ENCODE data around the gene CCDC192.

The CCDC192 gene

GRCh38 chr5:127961006-127961762 is 258.0 kb downstream of the CCDC192 start:
- H4K20me1 ChIP-seq (ENCODE audit: control insufficient read depth, insufficient read depth, low read depth, low read length) = no peaks in the 10 kb centered on the region
- H3K4me2 ChIP-seq (ENCODE audit: low read length) = peak overlapping the region; percentile 60
- no peak overlapping the region; the same call in 1 of the 2 replicates for H3K27ac ChIP-seq (ENCODE audit: low read depth, low read length)
- peaks cover 33% of the 10 kb centered on the region for H3K4me1 ChIP-seq (ENCODE audit: control insufficient read depth, low read length)
- no peaks in the 10 kb centered on the region for H3K9me2 ChIP-seq (replicated peaks; ENCODE audit: control insufficient read depth, low read length)
- H3K36me3 ChIP-seq (ENCODE audit: control insufficient read depth, low read length) = no peaks in the 10 kb centered on the region; the same call in 1 of the 2 replicates
- peak overlapping the region; percentile 26 for H3K4me3 ChIP-seq (ENCODE audit: low read length)
- no peaks in the 10 kb centered on the region for H3K79me2 ChIP-seq (ENCODE audit: control insufficient read depth, low read length)
- no peaks in the 10 kb centered on the region for H3F3A ChIP-seq (ENCODE audit: control insufficient read depth, insufficient read depth)
- no peak for TF ChIP-seq EZH2phosphoT487 (IDR thresholded peaks at IDR 0.05; ENCODE audit: borderline replicate concordance, low read length)
- TF ChIP-seq CTCF (IDR thresholded peaks at IDR 0.05; ENCODE audit: low read depth, low read length, poor library complexity, severe bottlenecking) = no peak
- H3K9me3 ChIP-seq (ENCODE audit: control insufficient read depth, insufficient read depth, low read length) = no peaks in the 10 kb centered on the region
- H3K27me3 ChIP-seq (ENCODE audit: control insufficient read depth, low read length) = no peaks in the 10 kb centered on the region

DNA sequence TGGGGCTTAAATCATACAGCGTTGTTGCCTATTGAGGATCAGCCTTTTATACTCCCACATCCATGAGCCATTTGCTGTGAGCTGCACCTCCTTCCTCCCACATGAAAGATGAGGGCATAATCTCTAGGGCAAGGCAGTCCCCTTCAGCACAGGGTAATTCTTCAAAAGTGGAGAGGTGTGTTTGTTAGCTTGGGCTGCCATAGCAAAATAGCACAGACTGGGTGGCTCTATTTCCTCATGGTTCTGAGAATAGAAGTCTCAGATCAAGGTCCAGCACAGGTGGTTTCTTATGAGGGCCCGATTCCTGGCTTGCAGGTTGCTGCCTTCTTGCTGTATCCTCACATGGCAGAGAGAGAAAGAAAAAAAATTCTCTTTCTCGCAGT is 258.6 kb downstream of the CCDC192 start:
- Histone ChIP-seq H3K4me3 (ENCODE audit: low read length) (no peak overlapping the region), H4K20me1 (ENCODE audit: control insufficient read depth, insufficient read depth, low read depth, low read length) (no peaks in the 10 kb centered on the region), H3K36me3 (ENCODE audit: control insufficient read depth, low read length) (no peaks in the 10 kb centered on the region; the same call in 1 of the 2 replicates), H3K9me2 (replicated peaks; ENCODE audit: control insufficient read depth, low read length) (no peaks in the 10 kb centered on the region), H3K9me3 (ENCODE audit: control insufficient read depth, insufficient read depth, low read length) (no peaks in the 10 kb centered on the region), H3K4me1 (ENCODE audit: control insufficient read depth, low read length) (peaks cover 33% of the 10 kb centered on the region), H3F3A (ENCODE audit: control insufficient read depth, insufficient read depth) (no peaks in the 10 kb centered on the region), H3K27me3 (ENCODE audit: control insufficient read depth, low read length) (no peaks in the 10 kb centered on the region), H3K79me2 (ENCODE audit: control insufficient read depth, low read length) (no peaks in the 10 kb centered on the region), H3K4me2 (ENCODE audit: low read length) (peak overlapping the region; percentile 60), H3K27ac (ENCODE audit: low read depth, low read length) (no peak overlapping the region)
- no peak for TF ChIP-seq CTCF (IDR thresholded peaks at IDR 0.05; ENCODE audit: low read depth, low read length, poor library complexity, severe bottlenecking)
- TF ChIP-seq EZH2phosphoT487 (IDR thresholded peaks at IDR 0.05; ENCODE audit: borderline replicate concordance, low read length) = no peak

DNA sequence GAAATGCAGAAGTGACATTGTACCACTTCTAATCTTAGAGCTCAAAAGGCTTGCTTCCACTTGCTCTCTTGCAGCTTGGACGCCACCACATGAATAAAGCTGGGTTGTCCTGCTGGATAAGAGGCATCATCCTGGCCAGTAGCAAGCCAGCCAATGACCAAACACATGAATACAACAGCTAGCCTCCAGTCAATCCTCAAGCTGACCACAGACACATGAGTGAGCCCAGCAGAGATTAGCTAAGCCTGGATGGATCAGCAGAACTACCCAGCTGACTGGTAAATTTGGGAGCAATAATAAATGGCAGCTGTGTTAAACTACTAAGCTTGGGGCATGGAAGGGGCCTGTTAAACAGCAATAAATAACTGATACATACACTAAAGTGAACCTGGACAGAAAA is 259.3 kb downstream of the CCDC192 start:
- H3K27me3 ChIP-seq (ENCODE audit: control insufficient read depth, low read length) = no peaks in the 10 kb centered on the region
- H3K4me1 ChIP-seq (ENCODE audit: control insufficient read depth, low read length) = peaks cover 33% of the 10 kb centered on the region
- TF ChIP-seq EZH2phosphoT487 (IDR thresholded peaks at IDR 0.05; ENCODE audit: borderline replicate concordance, low read length) (no peak), CTCF (IDR thresholded peaks at IDR 0.05; ENCODE audit: low read depth, low read length, poor library complexity, severe bottlenecking) (no peak)
- H3K79me2 ChIP-seq (ENCODE audit: control insufficient read depth, low read length) = no peaks in the 10 kb centered on the region
- no peak overlapping the region for H3K4me2 ChIP-seq (ENCODE audit: low read length)
- no peaks in the 10 kb centered on the region for H3K9me2 ChIP-seq (replicated peaks; ENCODE audit: control insufficient read depth, low read length)
- H3K9me3 ChIP-seq (ENCODE audit: control insufficient read depth, insufficient read depth, low read length) = no peaks in the 10 kb centered on the region
- H3K36me3 ChIP-seq (ENCODE audit: control insufficient read depth, low read length) = no peaks in the 10 kb centered on the region; the same call in 1 of the 2 replicates
- no peak overlapping the region for H3K4me3 ChIP-seq (ENCODE audit: low read length)
- no peak overlapping the region for H3K27ac ChIP-seq (ENCODE audit: low read depth, low read length)
- H3F3A ChIP-seq (ENCODE audit: control insufficient read depth, insufficient read depth) = no peaks in the 10 kb centered on the region
- H4K20me1 ChIP-seq (ENCODE audit: control insufficient read depth, insufficient read depth, low read depth, low read length) = no peaks in the 10 kb centered on the region
